GM19239 (cell line): ENCODE results near the gene TEX36.
"Not testable (repeated sequence)": the region's sequence is repeated elsewhere in the genome, so short reads cannot be mapped to it uniquely, and the experiment has no call there.

Source experiments
- DNase-seq: peaks from one replicate; pipeline ENCODE4 v3.0.0; 2011; ENCODE audit warnings: low spot score; ENCODE audit not compliant: insufficient read length
- FAIRE-seq: peaks from 2 replicates; lab custom pipeline; 2011; peaks lifted over from hg19 to GRCh38; lab: Jason Lieb, UNC

Gene TEX36

DNA sequence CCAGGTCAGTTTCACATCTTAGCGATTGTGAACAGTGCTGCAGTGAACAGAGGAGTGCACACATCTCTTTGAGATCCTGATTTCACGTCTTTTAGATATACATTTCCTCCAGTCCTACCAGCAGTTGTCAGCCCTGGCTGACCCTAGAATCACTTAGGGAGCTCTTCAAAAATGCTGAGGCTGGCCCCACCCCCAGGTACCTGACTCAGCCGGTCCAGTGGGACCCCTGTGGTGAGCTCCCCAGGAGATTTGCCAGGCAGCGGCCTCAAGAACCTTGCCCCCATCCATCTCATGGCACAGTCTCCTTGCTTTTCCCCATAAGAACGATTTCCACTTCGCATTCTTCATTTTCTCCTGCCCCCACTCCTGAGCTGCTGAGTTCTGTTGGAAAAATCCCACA, 45.5 kb downstream of the TEX36 start:
- no peak for FAIRE-seq
- no peak for DNase-seq

DNA sequence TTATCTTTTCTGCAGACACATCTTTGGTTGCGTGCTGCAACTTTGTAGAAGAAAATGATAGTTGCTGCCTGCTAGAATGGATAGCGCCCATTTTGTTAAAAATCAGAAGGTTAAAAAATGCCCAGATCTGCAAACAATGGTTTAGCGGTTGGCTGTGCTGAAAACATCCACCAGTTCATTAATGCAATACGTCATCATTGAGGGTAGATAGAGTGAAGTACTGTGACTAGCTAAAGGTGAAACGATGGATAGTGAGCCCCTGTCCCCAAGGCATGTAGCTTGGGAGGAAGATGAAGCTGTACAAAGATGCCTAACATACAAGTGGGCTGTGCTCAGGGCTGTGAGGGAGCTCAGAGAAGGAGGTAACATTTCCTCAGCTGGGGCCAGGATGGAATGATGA, 48.4 kb downstream of the TEX36 start:
- no peak for FAIRE-seq

DNA sequence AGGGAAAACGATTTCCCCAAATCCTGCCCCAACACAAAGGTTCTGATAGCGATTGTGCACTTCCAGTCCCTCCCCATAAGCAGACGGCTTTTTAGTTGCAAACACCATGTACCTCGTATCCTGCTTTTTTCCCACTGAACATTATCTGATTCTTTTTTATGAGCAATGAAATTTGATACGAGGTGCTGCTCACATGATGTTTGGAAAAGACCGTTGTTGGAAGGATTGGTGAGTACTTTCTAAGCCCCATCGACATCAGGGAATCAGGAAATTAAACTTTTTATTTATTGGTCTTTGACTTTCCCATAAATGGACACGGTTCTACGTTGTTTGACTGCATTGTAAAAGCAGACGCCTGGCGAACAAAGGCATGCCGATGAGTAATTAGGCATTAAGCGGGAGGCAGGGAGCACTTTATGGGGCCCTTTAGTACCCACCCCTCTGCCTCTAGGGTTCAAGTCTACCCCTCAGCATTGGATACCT, 49.4 kb downstream of the TEX36 start:
- no peak for DNase-seq
- no peak for FAIRE-seq

More for the DNA sequence above, 48.4 kb downstream of the TEX36 start:
- DNase-seq: no peak

DNA sequence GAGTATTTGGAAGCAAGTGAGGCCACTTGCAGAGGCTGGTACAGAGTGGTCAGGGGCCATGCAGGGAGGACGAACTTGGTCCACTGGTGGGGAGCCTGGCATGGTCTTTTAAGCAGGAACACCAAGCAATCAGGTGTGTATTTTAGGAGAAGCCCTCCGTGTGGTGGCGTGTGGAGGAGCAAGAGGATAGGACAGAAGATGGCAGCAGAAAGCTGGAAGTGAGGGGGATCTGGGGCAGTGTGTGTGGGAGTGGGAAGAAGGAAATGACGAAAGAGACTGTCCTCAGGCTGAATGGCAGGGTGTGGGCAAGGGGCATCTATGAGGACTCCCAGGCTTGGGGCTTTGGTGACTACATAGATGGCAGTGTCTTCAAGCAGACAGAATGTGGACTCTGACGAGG, 51.2 kb downstream of the TEX36 start:
- FAIRE-seq (no peak), DNase-seq (no peak)

DNA sequence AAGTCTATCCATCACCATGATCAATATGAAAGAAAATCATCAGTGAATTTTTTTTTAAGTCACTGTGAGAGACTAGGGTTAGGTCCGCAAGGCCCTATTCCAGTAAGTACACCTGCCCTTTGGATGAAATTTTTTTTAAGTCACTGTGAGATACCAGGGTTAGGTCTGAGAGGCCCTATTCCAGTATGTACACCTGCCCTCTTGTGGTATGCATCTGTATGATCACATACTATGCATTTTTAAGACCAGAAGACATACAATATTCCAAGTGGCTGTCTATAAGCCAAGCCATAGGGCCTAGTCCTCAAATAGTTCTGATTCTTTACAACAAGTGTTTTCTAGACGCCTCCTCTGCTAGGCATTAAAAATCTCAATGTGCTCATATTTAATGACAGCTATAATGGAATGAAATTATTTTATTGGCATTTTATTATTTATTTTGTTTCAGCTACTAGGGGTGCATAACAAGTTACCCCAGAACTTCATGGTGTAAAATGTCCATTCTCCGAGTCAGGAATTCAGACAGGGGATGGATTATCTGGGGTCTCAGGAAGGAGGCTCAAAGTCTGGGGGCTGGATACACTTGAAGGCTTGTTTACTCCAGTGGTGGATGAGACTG, 53.1 kb downstream of the TEX36 start:
- peak; percentile 16 for DNase-seq
- FAIRE-seq: no peak

DNA sequence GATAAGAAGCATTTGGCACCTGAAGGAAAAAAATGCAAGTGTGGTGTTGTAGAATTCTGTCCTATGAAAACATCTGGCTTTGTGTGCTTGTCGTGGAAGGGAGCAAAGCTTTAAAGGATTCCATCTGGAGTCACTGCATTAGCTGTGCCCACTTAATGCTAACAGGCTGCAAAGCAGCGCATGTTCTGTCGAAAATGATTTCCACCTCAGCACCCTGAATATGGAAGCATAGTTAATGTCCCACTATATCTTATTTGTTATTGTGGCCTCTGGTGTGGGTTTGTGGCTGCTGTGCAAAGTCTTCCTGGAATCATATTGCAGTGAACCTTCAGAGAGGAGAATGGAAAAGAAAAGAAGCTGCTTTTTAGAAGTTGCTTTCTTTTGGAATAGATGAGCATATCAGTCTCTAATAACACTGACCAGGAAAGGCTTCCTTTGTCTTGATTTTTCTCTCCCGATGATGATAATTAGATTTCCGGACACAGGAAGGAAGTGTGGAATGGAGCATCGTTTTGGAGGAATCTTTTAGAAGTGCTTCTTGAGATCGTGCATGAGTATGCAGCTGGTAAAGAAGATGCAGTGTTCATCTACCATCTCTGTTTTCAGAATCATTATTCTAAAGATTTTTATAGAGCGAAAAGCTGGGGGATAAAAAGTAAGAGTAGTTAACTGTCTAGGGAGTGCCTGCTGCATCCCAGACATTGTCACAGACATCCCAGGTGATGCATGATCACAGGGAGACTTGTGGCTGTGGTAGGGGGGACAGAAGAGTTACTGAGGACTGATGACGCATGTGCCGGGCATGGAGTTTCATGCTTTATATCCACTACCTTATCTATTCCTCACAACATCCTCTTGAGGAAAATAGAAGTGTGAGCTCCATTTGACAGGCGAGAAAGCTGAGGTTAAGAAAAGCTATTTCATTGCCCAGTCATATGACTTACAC, 54.6 kb downstream of the TEX36 start:
- no peak for FAIRE-seq
- no peak for DNase-seq

DNA sequence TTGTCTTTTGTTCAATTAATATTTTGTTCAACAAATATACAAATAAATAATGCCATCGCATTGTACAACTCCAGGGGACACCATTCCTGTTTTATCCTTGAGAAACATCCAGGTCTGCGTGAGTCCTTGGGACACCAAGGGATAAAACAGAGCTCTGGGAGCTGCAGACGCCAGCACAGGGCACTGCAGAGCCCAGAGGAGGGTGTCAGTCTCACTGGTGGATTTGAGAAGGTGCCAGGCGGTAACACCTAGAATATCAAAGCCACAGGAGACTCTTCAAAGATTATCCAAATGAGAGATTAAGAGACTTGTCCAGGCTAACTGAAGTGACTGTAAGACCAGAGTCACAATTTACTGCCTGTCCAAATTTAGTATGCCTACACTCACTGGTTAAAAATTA, 55.3 kb downstream of the TEX36 start:
- no peak for DNase-seq
- FAIRE-seq: no peak

DNA sequence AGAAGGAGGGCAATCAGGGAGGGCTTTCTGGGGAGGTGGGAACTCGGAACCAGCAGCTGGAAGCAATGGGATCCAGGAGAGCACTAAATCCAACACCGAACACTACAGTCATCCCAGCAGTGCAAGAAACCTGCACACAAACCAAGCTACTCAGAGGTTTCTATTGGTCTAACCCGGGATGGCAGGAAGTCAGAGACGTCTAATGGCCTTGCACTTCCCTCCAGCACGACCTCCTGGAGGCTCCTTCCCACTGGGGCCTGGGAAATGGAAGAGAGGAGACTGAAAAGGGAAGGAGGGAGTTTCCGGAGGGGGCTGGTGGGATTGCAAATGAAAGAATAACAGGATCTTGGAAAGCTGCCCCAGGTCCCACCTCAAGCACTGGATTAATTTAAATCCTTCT, 56.3 kb downstream of the TEX36 start:
- FAIRE-seq (no peak), DNase-seq (no peak)

DNA sequence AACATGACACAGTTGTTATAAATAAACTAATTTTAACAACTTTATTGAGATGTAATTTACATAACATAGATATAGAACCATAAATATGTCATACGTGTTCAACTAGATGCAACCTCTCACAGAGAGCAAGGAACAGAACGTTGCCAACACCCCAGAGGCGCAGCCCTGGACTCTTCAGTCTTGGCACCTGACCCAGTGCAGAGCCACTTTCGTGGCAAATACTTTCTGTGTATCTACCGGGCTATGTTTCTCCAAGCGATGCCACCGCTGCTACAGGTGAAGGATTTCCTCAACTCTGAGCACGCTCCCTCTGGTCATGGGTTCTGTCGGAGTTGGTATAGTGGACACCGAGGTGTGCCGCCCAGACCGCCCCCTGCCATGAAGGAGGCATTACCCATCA, 57.4 kb downstream of the TEX36 start:
- no peak for FAIRE-seq
- no peak for DNase-seq

DNA sequence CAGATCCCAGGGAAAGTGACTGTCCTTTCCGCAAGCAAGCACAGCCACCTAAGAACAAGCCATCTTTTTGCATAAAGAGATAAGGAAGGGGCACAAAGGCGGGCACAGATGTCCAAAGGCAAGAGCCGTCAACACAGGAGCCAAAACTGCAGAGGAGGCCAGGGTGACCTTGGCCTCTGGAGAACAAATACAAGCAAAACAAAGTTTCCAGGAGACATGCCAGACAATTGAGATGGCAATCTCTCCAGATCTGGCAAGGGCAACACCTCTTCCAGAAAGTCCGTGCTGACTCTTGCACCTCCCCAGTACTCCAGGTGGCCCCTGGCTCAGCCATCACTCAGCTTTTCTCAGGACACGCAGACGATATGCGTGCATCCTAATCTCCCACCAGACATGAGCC, 58.2 kb downstream of the TEX36 start:
- no peak for FAIRE-seq
- no peak for DNase-seq

DNA sequence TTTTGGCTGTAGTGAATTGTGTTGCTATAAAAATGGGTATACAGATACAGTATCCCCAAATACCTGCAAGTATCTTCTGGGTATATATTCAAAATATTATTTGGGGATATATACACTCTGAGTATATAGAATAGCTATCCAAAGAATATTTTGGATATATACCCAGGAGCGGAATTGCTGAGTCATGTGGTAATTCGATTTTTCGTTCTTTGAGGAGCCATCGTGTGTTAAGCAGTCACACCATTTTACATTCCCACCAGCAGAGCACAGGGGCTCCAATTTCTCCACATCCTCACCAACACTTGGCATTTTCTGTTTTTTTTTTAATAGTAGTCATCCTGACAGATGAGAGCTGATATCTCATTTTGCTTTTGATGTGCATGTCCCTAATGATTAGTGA, 61.9 kb downstream of the TEX36 start:
- FAIRE-seq (no peak), DNase-seq (no peak)

DNA sequence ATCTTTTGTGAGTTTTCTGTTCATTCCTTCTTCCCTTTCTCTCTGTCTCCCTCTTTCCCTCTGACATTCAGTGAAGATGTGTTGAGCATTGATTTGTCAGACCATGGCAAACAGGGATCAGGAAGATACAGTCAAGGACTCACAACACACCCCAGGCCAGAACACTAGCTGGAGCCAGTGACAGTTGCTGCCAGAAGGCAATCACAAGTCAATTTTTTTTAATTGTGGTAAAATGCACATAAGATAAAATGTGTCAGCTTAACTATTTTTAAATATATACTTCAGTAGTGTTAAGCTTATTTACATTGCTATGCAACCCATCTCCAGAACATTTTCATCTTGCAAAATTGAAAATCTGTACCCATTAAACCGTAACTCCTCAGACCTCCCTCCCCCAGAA, 62.6 kb downstream of the TEX36 start:
- DNase-seq (no peak), FAIRE-seq (no peak)

DNA sequence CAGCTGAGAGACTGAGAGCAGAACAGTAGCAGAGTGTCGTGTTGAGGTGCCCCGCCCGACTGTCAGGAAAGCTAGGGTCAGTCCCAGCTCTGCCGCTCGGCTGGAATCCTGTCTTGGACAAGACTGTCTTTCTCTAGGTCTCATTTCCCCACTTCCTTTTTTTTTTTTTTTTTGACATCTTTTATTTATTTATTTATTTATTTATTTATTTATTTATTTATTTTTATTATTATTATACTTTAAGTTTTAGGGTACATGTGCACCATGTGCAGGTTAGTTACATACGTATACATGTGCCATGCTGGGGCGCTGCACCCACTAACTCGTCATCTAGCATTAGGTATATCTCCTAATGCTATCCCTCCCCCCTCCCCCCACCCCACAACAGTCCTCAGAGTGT, 69.9 kb downstream of the TEX36 start:
- not testable (repeated sequence) for FAIRE-seq, DNase-seq

DNA sequence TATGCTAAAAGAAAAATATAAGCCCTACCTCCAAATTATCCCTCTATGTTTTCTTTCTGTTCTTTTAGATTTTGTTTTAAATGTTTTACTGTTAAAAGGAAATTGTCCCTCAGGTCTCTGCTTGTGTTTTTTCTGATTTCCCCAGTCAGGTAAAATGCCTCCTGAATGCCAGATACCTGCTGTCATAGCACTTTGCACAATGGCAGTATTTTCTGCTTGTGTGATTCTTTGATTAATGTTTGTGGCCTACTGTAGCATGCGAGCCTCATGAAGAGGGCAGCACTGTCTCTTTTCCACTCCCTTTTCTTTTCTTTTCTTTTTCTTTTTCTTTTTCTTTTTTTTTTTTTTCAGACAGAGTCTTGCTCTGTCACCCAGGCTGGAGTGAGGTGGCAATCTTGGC, 71.2 kb downstream of the TEX36 start:
- no peak for DNase-seq
- no peak for FAIRE-seq

DNA sequence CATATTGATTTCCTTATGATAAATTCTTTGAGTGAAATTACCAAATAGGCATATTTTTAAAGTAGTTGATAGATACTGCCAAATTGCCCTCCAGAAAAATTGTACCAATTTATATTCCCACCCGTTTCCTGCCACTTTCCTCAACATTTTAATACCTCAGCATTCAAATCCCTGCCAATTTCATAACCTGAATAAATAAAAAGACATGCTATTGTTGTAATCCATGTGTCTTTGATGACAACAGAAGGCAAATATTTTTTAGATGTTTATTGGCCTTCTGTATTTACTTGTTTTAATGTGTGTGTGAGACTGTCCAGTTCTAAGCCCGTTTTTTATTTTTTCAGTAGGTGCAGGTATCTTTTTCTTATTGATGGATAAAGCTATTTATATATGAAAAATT, 71.7 kb downstream of the TEX36 start:
- no peak for FAIRE-seq
- DNase-seq: no peak

DNA sequence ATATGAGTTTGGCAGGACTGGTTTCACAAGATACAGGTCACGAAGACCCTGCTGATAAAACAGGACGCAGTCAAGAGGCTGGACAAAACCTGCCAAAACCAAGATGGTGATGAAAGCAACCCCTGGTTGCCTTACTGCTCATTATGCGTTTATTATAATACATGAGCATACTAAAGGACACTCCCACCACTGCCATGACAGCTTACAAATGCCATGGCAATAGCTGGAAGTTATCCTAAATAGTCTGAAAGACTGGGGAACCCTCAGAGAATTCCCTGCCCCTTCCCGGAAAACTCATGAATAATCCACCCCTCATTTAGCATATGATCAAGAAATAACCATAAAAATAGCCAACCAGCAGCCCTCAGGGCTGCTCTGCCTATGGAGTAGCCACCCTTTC, 73.1 kb downstream of the TEX36 start:
- FAIRE-seq: no peak

DNA sequence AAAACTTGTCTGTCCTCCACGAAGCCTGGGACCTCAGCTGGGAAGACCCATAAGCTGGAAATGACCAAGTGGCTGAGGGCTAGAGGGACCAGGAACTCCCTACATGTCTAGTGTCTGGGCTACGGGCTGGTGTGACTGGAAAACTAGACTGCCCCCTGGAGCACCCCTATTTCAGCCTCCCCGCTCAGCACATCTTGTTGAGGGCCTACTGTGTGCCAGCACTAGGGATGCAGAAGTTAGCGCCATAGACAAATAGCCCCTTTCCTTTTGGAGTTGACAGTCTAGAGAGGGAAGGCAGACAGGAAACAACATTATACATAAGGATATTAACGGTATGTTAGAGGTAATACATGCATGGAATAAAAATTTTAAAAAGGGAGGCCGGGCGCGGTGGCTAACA, 74.5 kb downstream of the TEX36 start:
- DNase-seq (no peak), FAIRE-seq (no peak)

More for the DNA sequence above, 73.1 kb downstream of the TEX36 start:
- DNase-seq: no peak

DNA sequence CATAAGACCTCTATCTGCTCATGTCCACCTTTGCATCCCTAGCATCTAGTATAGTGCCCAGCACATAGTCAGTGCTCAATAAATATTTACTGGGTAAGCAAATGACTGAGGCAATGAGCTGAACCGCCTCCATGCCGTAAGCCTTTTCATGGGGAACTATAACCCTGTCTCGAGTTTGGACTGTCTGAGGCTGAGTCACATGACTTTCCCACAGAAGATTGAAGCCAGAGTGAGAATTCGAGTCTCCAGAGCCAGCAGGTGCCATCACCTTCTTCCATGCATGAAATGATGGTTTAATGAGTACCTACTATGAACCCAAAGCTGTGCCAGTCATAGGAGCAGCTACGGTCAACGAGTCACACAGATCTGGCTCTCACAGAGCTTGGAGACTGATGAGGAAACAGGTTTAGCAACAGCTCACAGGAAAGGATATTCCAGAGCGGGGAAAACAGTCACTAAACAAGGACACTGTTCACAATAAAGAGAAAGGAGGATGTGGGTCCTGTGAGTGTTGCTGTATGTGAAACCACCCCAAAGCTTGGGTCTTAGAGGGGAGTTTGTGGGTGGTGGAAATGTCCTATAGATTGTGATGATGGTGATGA, 75.2 kb downstream of the TEX36 start:
- FAIRE-seq: no peak
- DNase-seq: no peak

DNA sequence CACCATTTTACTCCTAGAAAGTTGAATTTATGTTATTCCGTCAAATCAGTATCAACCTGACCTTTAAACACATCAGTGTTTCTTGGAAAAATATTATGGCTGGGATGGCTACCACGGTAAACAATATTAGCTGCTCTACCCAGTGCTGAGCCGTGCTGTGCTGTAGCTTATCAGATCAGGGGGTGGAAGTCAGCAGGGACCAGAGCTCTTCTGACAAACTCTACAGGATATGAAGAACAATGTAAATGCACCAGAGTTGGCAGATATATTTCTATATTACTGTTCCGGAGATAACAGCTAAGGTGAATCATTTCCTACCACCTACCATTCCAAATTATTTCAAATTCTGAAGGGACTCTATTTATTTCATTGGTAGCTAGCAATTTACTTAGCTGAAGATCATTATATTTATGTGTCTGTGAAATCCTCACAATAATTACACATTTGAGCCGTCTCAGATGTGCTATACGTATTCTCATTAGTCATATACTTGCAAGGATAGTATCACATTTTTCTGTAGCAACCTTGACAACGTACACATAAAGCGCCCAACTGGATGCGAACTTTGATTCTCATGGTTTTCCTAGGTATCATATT, 76.5 kb downstream of the TEX36 start:
- no peak for DNase-seq
- no peak for FAIRE-seq
